Endodermal cell (in vitro differentiated cells): ENCODE results near the gene HLA-DMB. TPM values are rescaled to one million over a fixed set of nuclear protein-coding genes. Genes with fewer than 3 reads are reported as not detected.

ENCODE experiments used
- DNase-seq: peaks from one replicate; pipeline ENCODE4 v3.0.0-alpha.2; 2017
- H3K27ac ChIP-seq: 2 replicates; pipeline ENCODE4 v1.5.1; 2013; ENCODE audit warnings: mild to moderate bottlenecking, low read depth, low read length, moderate library complexity
- H3K27me3 ChIP-seq: 2 replicates; pipeline ENCODE4 v1.6.1; 2013; ENCODE audit warnings: mild to moderate bottlenecking, low read length, moderate library complexity; ENCODE audit not compliant: insufficient read depth, control insufficient read depth, poor library complexity, severe bottlenecking
- H3K36me3 ChIP-seq: 2 replicates; pipeline ENCODE4 v1.7.0; 2013; ENCODE audit warnings: mild to moderate bottlenecking, low read length, moderate library complexity; ENCODE audit not compliant: control insufficient read depth, insufficient read depth
- H3K4me1 ChIP-seq: one replicate; pipeline ENCODE4 v1.7.0; 2013; ENCODE audit warnings: low read length; ENCODE audit not compliant: control insufficient read depth, insufficient read depth
- H3K4me3 ChIP-seq: 2 replicates; pipeline ENCODE4 v1.5.1; 2013; ENCODE audit warnings: mild to moderate bottlenecking, low read length, moderate library complexity
- H3K9ac ChIP-seq: 2 replicates; pipeline ENCODE4 v1.6.1; 2013; ENCODE audit warnings: mild to moderate bottlenecking, low read length, moderate library complexity; ENCODE audit not compliant: poor library complexity, severe bottlenecking; ENCODE audit errors: extremely low read depth
- H3K9me3 ChIP-seq: 2 replicates; pipeline ENCODE4 v1.6.1; 2013; ENCODE audit warnings: mild to moderate bottlenecking, low read length, moderate library complexity; ENCODE audit not compliant: control insufficient read depth
- H3K27ac Mint-ChIP-seq: 2 replicates; pipeline ENCODE4 v1.8.0; 2020; ENCODE audit warnings: mixed read lengths
- H3K27me3 Mint-ChIP-seq: 2 replicates; pipeline ENCODE4 v1.8.0; 2021; ENCODE audit warnings: mild to moderate bottlenecking, mixed read lengths; ENCODE audit not compliant: insufficient read depth
- H3K36me3 Mint-ChIP-seq: 2 replicates; pipeline ENCODE4 v1.8.0; 2020; ENCODE audit warnings: low read depth, mixed read lengths
- H3K4me1 Mint-ChIP-seq: 2 replicates; pipeline ENCODE4 v1.8.0; 2020; ENCODE audit warnings: mixed read lengths
- H3K4me3 Mint-ChIP-seq: 2 replicates; pipeline ENCODE4 v1.8.0; 2020; ENCODE audit warnings: mild to moderate bottlenecking, moderate library complexity, mixed read lengths
- H3K9me3 Mint-ChIP-seq: 2 replicates; pipeline ENCODE4 v1.8.0; 2020; ENCODE audit warnings: mild to moderate bottlenecking, mixed read lengths
- WGBS, 2 experiments: methylation state at CpG; one replicate each; pipeline versions ENCODE4 v1.1.5 to v1.1.7; 2013; ENCODE audit warnings: missing lambda C conversion rate in 2 of 2, mixed read lengths in 1 of 2; ENCODE audit not compliant: insufficient coverage in 1 of 2, insufficient read length in 1 of 2; 5-methylcytosine and 5-hydroxymethylcytosine counted together
- total RNA-seq, 2 donors: library from RNA; stranded (reverse); fragmentation: NEBNext Ultra II Directional in 1 of 2; extraction: Animal tissue kit (Norgen Biotek cat#: 25700) in 1 of 2; gene quantifications; 2 replicates in 1 of 2; 3 replicates in 1 of 2; pipeline ENCODE4 v1.2.1, GENCODE V29; 2021
- TF ChIP-seq, protein P1 (sequence below): fragments of 200-600 bp; sonication (generic); conservative IDR thresholded peaks from 2 replicates; pipeline ENCODE4 v1.5.0; 2021; ENCODE audit warnings: antibody characterized with exemption, mild to moderate bottlenecking

HLA-DMB gene
- total RNA-seq, 2 donors from 2014 or later, result 0.24 to 1.8 TPM

- H3K4me3 Mint-ChIP-seq, result peak overlapping the region; percentile 98
- 90 to 93% methylated on average over 1 to 2 of the region's 2 CpGs for WGBS, 2 experiments
- TF ChIP-seq, protein P1, sequence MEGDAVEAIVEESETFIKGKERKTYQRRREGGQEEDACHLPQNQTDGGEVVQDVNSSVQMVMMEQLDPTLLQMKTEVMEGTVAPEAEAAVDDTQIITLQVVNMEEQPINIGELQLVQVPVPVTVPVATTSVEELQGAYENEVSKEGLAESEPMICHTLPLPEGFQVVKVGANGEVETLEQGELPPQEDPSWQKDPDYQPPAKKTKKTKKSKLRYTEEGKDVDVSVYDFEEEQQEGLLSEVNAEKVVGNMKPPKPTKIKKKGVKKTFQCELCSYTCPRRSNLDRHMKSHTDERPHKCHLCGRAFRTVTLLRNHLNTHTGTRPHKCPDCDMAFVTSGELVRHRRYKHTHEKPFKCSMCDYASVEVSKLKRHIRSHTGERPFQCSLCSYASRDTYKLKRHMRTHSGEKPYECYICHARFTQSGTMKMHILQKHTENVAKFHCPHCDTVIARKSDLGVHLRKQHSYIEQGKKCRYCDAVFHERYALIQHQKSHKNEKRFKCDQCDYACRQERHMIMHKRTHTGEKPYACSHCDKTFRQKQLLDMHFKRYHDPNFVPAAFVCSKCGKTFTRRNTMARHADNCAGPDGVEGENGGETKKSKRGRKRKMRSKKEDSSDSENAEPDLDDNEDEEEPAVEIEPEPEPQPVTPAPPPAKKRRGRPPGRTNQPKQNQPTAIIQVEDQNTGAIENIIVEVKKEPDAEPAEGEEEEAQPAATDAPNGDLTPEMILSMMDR, result no peak
- peaks cover 90% of the 10 kb centered on the region for H3K36me3 ChIP-seq
- peak overlapping the region; percentile 98 for H3K4me3 ChIP-seq
- H3K4me1 ChIP-seq, result no peaks in the 10 kb centered on the region
- no peaks in the 10 kb centered on the region for H3K9me3 ChIP-seq
- no peaks in the 10 kb centered on the region for H3K27me3 Mint-ChIP-seq
- H3K27ac Mint-ChIP-seq, result peak overlapping the region; percentile 75
- peaks cover 94% of the 10 kb centered on the region for H3K36me3 Mint-ChIP-seq
- no peak for DNase-seq
- H3K27me3 ChIP-seq, result no peaks in the 10 kb centered on the region
- H3K27ac ChIP-seq, result no peak overlapping the region
- H3K9ac ChIP-seq, result peak overlapping the region; percentile 95
- peaks cover 40% of the 10 kb centered on the region for H3K4me1 Mint-ChIP-seq
- H3K9me3 Mint-ChIP-seq, result no peaks in the 10 kb centered on the region
Observed at GRCh38 chr6:32975886-32976285, 35.1 kb upstream of the HLA-DMB start.

DNA sequence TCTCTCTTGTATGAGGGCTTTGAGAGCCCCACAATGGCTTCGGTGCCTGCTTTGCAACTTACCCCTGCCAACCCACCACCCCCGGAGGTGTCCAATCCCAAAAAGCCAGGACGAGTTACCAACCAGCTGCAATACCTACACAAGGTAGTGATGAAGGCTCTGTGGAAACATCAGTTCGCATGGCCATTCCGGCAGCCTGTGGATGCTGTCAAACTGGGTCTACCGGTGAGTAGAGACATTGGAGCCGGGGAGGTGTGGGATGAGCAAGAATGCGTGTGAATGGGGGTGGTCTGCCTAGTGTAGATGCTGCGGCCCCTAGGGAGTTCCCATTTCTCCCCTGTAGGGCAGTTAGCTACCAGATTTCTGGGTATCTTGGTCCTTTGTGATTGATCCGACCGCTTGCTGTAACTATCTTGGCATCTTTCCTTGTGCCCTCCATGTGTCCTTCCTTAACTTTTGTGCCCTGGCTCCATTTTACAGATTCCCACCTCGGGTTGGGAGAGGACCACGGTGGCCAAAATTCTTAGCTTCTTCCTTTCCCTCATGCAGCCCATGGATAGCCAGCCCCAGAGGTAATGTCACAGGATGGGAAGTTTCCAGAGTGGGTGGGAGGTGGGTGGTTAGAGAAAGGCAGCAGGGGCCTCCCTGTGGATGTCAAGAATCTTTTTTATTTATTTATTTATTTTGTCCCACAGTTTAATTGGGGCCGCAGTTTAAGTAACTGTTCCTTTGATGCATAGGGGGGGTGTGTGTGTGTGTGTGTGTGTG lies 33.9 kb upstream of the HLA-DMB start:
- peak overlapping the region; percentile 98 for H3K4me3 Mint-ChIP-seq
- H3K27me3 Mint-ChIP-seq, result no peaks in the 10 kb centered on the region
- H3K27me3 ChIP-seq, result no peaks in the 10 kb centered on the region
- peak overlapping the region; percentile 79 for H3K27ac Mint-ChIP-seq
- H3K4me3 ChIP-seq, result peak overlapping the region; percentile 98
- DNase-seq, result no peak
- no peak overlapping the region for H3K27ac ChIP-seq
- H3K9me3 Mint-ChIP-seq, result no peaks in the 10 kb centered on the region
- H3K36me3 Mint-ChIP-seq, result peaks cover 83% of the 10 kb centered on the region
- TF ChIP-seq, protein P1, result no peak
- H3K4me1 Mint-ChIP-seq, result peaks cover 29% of the 10 kb centered on the region
- H3K9ac ChIP-seq, result peak overlapping the region; percentile 95
- no peaks in the 10 kb centered on the region for H3K9me3 ChIP-seq
- 38 to 52% methylated on average over 4 to 14 of the region's 14 CpGs for WGBS, 2 experiments
- H3K4me1 ChIP-seq, result no peaks in the 10 kb centered on the region
- H3K36me3 ChIP-seq, result peaks cover 79% of the 10 kb centered on the region

GRCh38 chr6:32974016-32974333 lies 33.1 kb upstream of the HLA-DMB start:
- Mint-ChIP-seq H3K4me1 (peaks cover 27% of the 10 kb centered on the region), H3K27ac (peak overlapping the region; percentile 100), H3K27me3 (no peaks in the 10 kb centered on the region), H3K4me3 (peak overlapping the region; percentile 98), H3K36me3 (peaks cover 75% of the 10 kb centered on the region), H3K9me3 (no peaks in the 10 kb centered on the region)
- Histone ChIP-seq H3K27me3 (no peaks in the 10 kb centered on the region), H3K4me3 (peak overlapping the region; percentile 98), H3K4me1 (no peaks in the 10 kb centered on the region), H3K27ac (no peak overlapping the region), H3K36me3 (peaks cover 71% of the 10 kb centered on the region), H3K9ac (peak overlapping the region; percentile 95), H3K9me3 (no peaks in the 10 kb centered on the region)
- no peak for DNase-seq
- TF ChIP-seq, protein P1, result no peak
- 0% methylated on average over 1 to 2 of the region's 4 CpGs for WGBS, 2 experiments
